Fibroblast of skin of abdomen (primary cell): ENCODE data around the gene SOX21. TPM values are rescaled to one million over a fixed set of nuclear protein-coding genes. Genes with fewer than 3 reads are reported as not detected.
"Not testable (repeated sequence)": the region's sequence is repeated elsewhere in the genome, so short reads cannot be mapped to it uniquely, and the experiment has no call there.

Experiments used
- DNase-seq: peaks from one replicate; pipeline ENCODE4 v3.0.0-alpha.2; 2013
- polyA plus RNA-seq, 2 experiments: library from polyadenylated mRNA; unstranded; fragments of 120-200 nt; gene quantifications; one replicate each; pipeline ENCODE4 v1.2.1, GENCODE V29; 2013; ENCODE audit not compliant: insufficient read length in 2 of 2

Gene SOX21
- not detected for polyA plus RNA-seq (2013, experiment 1 of 2; ENCODE audit: insufficient read length)
- not detected for polyA plus RNA-seq (2013, experiment 2 of 2; ENCODE audit: insufficient read length)

- no peak for DNase-seq
Observed at GRCh38 chr13:94712287-94712811, at the start of gene SOX21. Gene SOX21 (minus strand): TSS chr13:94712545. CDS start chr13:94712049, 496 bp downstream.

GRCh38 chr13:94761407-94761806 lies 49.1 kb upstream of the SOX21 start:
- DNase-seq = no peak

- DNase-seq = no peak
Observed at GRCh38 chr13:94759120-94759728, 46.9 kb upstream of the SOX21 start.

GRCh38 chr13:94758436-94758960 lies 46.2 kb upstream of the SOX21 start:
- DNase-seq = no peak

- no peak for DNase-seq
Observed at GRCh38 chr13:94753327-94753726, 41.0 kb upstream of the SOX21 start.

GRCh38 chr13:94749162-94749561 lies 36.8 kb upstream of the SOX21 start:
- no peak for DNase-seq

GRCh38 chr13:94739235-94739634 lies 26.9 kb upstream of the SOX21 start:
- DNase-seq = no peak

- no peak for DNase-seq
Observed at GRCh38 chr13:94731028-94731427, 18.7 kb upstream of the SOX21 start.

- DNase-seq = not testable (repeated sequence)
Observed at GRCh38 chr13:94729941-94730340, 17.6 kb upstream of the SOX21 start.

- no peak for DNase-seq
Observed at GRCh38 chr13:94726425-94726824, 14.1 kb upstream of the SOX21 start.

GRCh38 chr13:94722609-94723345 lies 10.4 kb upstream of the SOX21 start:
- no peak for DNase-seq

GRCh38 chr13:94718697-94719096 lies 6.4 kb upstream of the SOX21 start:
- DNase-seq = not testable (repeated sequence)

- DNase-seq = no peak
Observed at GRCh38 chr13:94717916-94718315, 5.6 kb upstream of the SOX21 start.

- no peak for DNase-seq
Observed at GRCh38 chr13:94716016-94716415, 3.7 kb upstream of the SOX21 start.

GRCh38 chr13:94713561-94714182 lies 1.3 kb upstream of the SOX21 start:
- no peak for DNase-seq

- peak; percentile 45 for DNase-seq
Observed at GRCh38 chr13:94712812-94713560, 641 bp upstream of the SOX21 start.

GRCh38 chr13:94711561-94712286 lies 621 bp downstream of the SOX21 start:
- peak; percentile 8 for DNase-seq

GRCh38 chr13:94710881-94711560 lies 1.3 kb downstream of the SOX21 start:
- DNase-seq = no peak

GRCh38 chr13:94710065-94710781 lies 2.1 kb downstream of the SOX21 start:
- DNase-seq = no peak
